GM12872 (cell line): Measurements from ENCODE around the gene CHRM5.

Experiments used
- CTCF ChIP-seq: IDR thresholded peaks from 3 replicates; pipeline ENCODE4 v1.5.1; 2011; ENCODE audit warnings: low read depth, mild to moderate bottlenecking, low read length, moderate library complexity; ENCODE audit not compliant: insufficient read depth

CHRM5 gene

GRCh38 chr15:33968821-33969220, 524 bp downstream of the CHRM5 start:
- TF ChIP-seq CTCF: no peak

GRCh38 chr15:33971811-33972210, 3.5 kb downstream of the CHRM5 start:
- TF ChIP-seq CTCF: no peak

- no peak for TF ChIP-seq CTCF
These were observed 6.8 kb downstream of the CHRM5 start for GRCh38 chr15:33975022-33975565.

GRCh38 chr15:33980159-33980558, 11.9 kb downstream of the CHRM5 start:
- no peak for TF ChIP-seq CTCF

GRCh38 chr15:33982516-33982915, 14.2 kb downstream of the CHRM5 start:
- no peak for TF ChIP-seq CTCF

GRCh38 chr15:33985287-33985686, 17.0 kb downstream of the CHRM5 start:
- no peak for TF ChIP-seq CTCF

GRCh38 chr15:33985751-33986150, 17.5 kb downstream of the CHRM5 start:
- no peak for TF ChIP-seq CTCF
